ENCODE results near the gene AIPL1.

- TF ChIP-seq POLR2A (IDR thresholded peaks at IDR 0.05) (no peak), POLR2AphosphoS5 (IDR thresholded peaks at IDR 0.05) (no peak)
- TF ChIP-seq, protein P1, sequence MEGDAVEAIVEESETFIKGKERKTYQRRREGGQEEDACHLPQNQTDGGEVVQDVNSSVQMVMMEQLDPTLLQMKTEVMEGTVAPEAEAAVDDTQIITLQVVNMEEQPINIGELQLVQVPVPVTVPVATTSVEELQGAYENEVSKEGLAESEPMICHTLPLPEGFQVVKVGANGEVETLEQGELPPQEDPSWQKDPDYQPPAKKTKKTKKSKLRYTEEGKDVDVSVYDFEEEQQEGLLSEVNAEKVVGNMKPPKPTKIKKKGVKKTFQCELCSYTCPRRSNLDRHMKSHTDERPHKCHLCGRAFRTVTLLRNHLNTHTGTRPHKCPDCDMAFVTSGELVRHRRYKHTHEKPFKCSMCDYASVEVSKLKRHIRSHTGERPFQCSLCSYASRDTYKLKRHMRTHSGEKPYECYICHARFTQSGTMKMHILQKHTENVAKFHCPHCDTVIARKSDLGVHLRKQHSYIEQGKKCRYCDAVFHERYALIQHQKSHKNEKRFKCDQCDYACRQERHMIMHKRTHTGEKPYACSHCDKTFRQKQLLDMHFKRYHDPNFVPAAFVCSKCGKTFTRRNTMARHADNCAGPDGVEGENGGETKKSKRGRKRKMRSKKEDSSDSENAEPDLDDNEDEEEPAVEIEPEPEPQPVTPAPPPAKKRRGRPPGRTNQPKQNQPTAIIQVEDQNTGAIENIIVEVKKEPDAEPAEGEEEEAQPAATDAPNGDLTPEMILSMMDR (IDR thresholded peaks at IDR 0.05), result no peak
Observed at GRCh38 chr17:6478486-6478885, 43.6 kb upstream of the AIPL1 start.

Data from upper lobe of left lung (tissue), 4 donors.